HEK293 (cell line): ENCODE measurements around the gene MED17.

Source experiments
- BCL11A ChIP-seq: fragments of 450-650 bp; formaldehyde crosslinking; IDR thresholded peaks from 2 replicates; pipeline ENCODE4 v1.5.1; 2016; ENCODE audit warnings: low read depth, missing biosample characterization, missing genetic modification characterization
- ZNF704 ChIP-seq: fragments of 450-650 bp; formaldehyde crosslinking; IDR thresholded peaks from 2 replicates; pipeline ENCODE4 v1.5.1; 2016; ENCODE audit warnings: missing biosample characterization, missing genetic modification characterization

GRCh38 chr11:93813974-93814373, 29.9 kb downstream of the MED17 start:
- TF ChIP-seq ZNF704 (tag by site-specific recombination) (no peak), BCL11A (no peak)
